DND-41 (cell line): ENCODE measurements around the gene ALAS1.

ENCODE experiments used
- ATAC-seq: fragments of 200-7000 bp; cut with Tn5 transposase; 3 replicates; pipeline ENCODE4 v1.9.1; 2021; ENCODE audit warnings: low read depth; ENCODE audit not compliant: insufficient read depth
- DNase-seq: peaks from one replicate; pipeline ENCODE4 v3.0.0-alpha.2; 2020
- H2AFZ ChIP-seq: 2 replicates; pipeline ENCODE4 v1.6.0; 2012; ENCODE audit warnings: low read depth, low read length
- H3K27ac ChIP-seq: 2 replicates; pipeline ENCODE4 v1.5.1; 2012; ENCODE audit warnings: low read length, inconsistent platforms
- H3K27me3 ChIP-seq: fragments of 200-600 bp; sonication (generic); 2 replicates; pipeline ENCODE4 v1.6.0; 2012; ENCODE audit warnings: low read length, mild to moderate bottlenecking, inconsistent platforms; ENCODE audit not compliant: insufficient read depth, poor library complexity
- H3K36me3 ChIP-seq: 2 replicates; pipeline ENCODE4 v1.5.1; 2012; ENCODE audit warnings: low read length, inconsistent platforms; ENCODE audit not compliant: insufficient read depth
- H3K4me1 ChIP-seq: 2 replicates; pipeline ENCODE4 v1.5.1; 2012; ENCODE audit warnings: mild to moderate bottlenecking, low read length; ENCODE audit not compliant: insufficient read depth
- H3K4me2 ChIP-seq: 2 replicates; pipeline ENCODE4 v1.6.0; 2012; ENCODE audit warnings: mild to moderate bottlenecking, moderate library complexity, low read length, inconsistent platforms; ENCODE audit not compliant: insufficient read depth
- H3K4me3 ChIP-seq, 2 experiments: fragments of 200-600 bp in 1 of 2; shearing (Covaris generic) in 1 of 2; 2 replicates each; pipeline ENCODE4 v1.5.1; 2012 to 2016; ENCODE audit warnings: inconsistent platforms in 2 of 2, low read length in 2 of 2, mild to moderate bottlenecking in 2 of 2, low read depth in 1 of 2, moderate library complexity in 1 of 2
- H3K79me2 ChIP-seq: 2 replicates; pipeline ENCODE4 v1.6.0; 2012; ENCODE audit warnings: low read length, inconsistent platforms; ENCODE audit not compliant: insufficient read depth
- H3K9ac ChIP-seq: 2 replicates; pipeline ENCODE4 v1.6.0; 2012; ENCODE audit warnings: low read depth, mild to moderate bottlenecking, inconsistent platforms, low read length, moderate library complexity
- H3K9me3 ChIP-seq: 2 replicates; pipeline ENCODE4 v1.5.1; 2012; ENCODE audit warnings: low read length, moderate library complexity, mild to moderate bottlenecking, inconsistent platforms; ENCODE audit not compliant: insufficient read depth, severe bottlenecking
- H4K20me1 ChIP-seq: 2 replicates; pipeline ENCODE4 v1.6.0; 2012; ENCODE audit warnings: low read length; ENCODE audit not compliant: insufficient read depth
- EZH2 ChIP-seq: IDR thresholded peaks from 3 replicates; pipeline ENCODE4 v1.6.1; 2012; ENCODE audit warnings: borderline replicate concordance, low read depth, mild to moderate bottlenecking, moderate library complexity, low read length, inconsistent platforms; ENCODE audit not compliant: severe bottlenecking
- TF ChIP-seq, protein P1 (sequence below): IDR thresholded peaks from 2 replicates; pipeline ENCODE4 v1.5.1; 2012; ENCODE audit warnings: borderline replicate concordance, low read length, moderate library complexity, mild to moderate bottlenecking; ENCODE audit not compliant: poor library complexity, severe bottlenecking; ENCODE audit errors: extremely low read depth

ALAS1 gene

GRCh38 chr3:52200981-52201679 lies 3.2 kb downstream of the ALAS1 start:
- H3K27ac ChIP-seq: no peak overlapping the region
- DNase-seq (no peak), ATAC-seq (no peak)
- peaks cover 29% of the 10 kb centered on the region for H3K4me1 ChIP-seq
- H3K4me2 ChIP-seq: no peak overlapping the region
- no peak for TF ChIP-seq EZH2
- TF ChIP-seq, protein P1, sequence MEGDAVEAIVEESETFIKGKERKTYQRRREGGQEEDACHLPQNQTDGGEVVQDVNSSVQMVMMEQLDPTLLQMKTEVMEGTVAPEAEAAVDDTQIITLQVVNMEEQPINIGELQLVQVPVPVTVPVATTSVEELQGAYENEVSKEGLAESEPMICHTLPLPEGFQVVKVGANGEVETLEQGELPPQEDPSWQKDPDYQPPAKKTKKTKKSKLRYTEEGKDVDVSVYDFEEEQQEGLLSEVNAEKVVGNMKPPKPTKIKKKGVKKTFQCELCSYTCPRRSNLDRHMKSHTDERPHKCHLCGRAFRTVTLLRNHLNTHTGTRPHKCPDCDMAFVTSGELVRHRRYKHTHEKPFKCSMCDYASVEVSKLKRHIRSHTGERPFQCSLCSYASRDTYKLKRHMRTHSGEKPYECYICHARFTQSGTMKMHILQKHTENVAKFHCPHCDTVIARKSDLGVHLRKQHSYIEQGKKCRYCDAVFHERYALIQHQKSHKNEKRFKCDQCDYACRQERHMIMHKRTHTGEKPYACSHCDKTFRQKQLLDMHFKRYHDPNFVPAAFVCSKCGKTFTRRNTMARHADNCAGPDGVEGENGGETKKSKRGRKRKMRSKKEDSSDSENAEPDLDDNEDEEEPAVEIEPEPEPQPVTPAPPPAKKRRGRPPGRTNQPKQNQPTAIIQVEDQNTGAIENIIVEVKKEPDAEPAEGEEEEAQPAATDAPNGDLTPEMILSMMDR: no peak
- H3K9ac ChIP-seq: no peak overlapping the region
- H3K36me3 ChIP-seq: peaks cover 63% of the 10 kb centered on the region
- H3K4me3 ChIP-seq: no peak overlapping the region
- no peaks in the 10 kb centered on the region for H3K27me3 ChIP-seq
- H4K20me1 ChIP-seq: 0 out of 2 replicates have a peak, but pooled peaks cover 3% of the 10 kb centered on the region
- no peaks in the 10 kb centered on the region for H3K9me3 ChIP-seq
- H2AFZ ChIP-seq: no peak overlapping the region
- peaks cover 24% of the 10 kb centered on the region for H3K79me2 ChIP-seq

- Histone ChIP-seq H2AFZ (no peak overlapping the region), H3K27ac (no peak overlapping the region), H3K4me2 (no peak overlapping the region), H3K27me3 (no peaks in the 10 kb centered on the region), H4K20me1 (0 out of 2 replicates have a peak, but pooled peaks cover 3% of the 10 kb centered on the region), H3K4me1 (peaks cover 22% of the 10 kb centered on the region), H3K4me3 (no peak overlapping the region), H3K9me3 (no peaks in the 10 kb centered on the region), H3K36me3 (peaks cover 73% of the 10 kb centered on the region), H3K9ac (no peak overlapping the region), H3K79me2 (peaks cover 24% of the 10 kb centered on the region)
- TF ChIP-seq EZH2: no peak
- TF ChIP-seq, protein P1: no peak
- no peak for ATAC-seq
- DNase-seq: no peak
Observed at GRCh38 chr3:52202384-52203077, 4.6 kb downstream of the ALAS1 start.

DNA sequence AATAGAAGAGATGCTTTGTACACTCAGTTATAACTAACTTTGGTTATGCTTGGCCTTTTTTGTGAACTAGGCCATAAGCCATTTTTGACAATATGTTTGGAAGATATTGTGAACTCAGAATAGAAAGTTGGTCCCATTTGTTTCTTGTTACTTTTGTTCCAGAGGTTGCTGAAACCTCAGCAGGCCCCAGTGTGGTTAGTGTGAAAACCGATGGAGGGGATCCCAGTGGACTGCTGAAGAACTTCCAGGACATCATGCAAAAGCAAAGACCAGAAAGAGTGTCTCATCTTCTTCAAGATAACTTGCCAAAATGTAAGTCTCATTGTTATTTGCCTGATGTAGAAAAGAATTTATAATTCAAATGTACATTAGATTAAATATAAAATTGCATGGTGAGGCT lies 5.7 kb downstream of the ALAS1 start:
- no peak overlapping the region for H3K4me2 ChIP-seq
- H3K79me2 ChIP-seq: peaks cover 16% of the 10 kb centered on the region
- no peak overlapping the region for H3K27ac ChIP-seq
- no peak overlapping the region for H3K9ac ChIP-seq
- H3K27me3 ChIP-seq: no peaks in the 10 kb centered on the region
- H3K9me3 ChIP-seq: no peaks in the 10 kb centered on the region
- no peak for TF ChIP-seq EZH2
- TF ChIP-seq, protein P1: no peak
- no peak overlapping the region for H3K4me3 ChIP-seq
- ATAC-seq: no peak
- no peak overlapping the region for H2AFZ ChIP-seq
- peaks cover 85% of the 10 kb centered on the region for H3K36me3 ChIP-seq
- DNase-seq: no peak
- 0 out of 2 replicates have a peak, but pooled peaks cover 3% of the 10 kb centered on the region for H4K20me1 ChIP-seq
- peaks cover 15% of the 10 kb centered on the region for H3K4me1 ChIP-seq
